Activated CD4-positive, alpha-beta T cell treated with anti-CD3 and anti-CD28 coated beads, Interleukin-2, amount 10 ng/mL, durations not matched to agents 7 days and 5 days (primary cell): ENCODE measurements around the gene OR4K17. TPM values are rescaled to one million over a fixed set of nuclear protein-coding genes. Genes with fewer than 3 reads are reported as not detected.
"Not testable (repeated sequence)": the region's sequence is repeated elsewhere in the genome, so short reads cannot be mapped to it uniquely, and the experiment has no call there.

Experiments used
- CTCF ChIA-PET: fragments of 350-600 bp; sonication (Branson Sonifier 250); formaldehyde crosslinking; loops from one replicate; lab custom pipeline; 2021; ENCODE audit warnings: antibody characterized with exemption; lab: Charles Lee
- POLR2A ChIA-PET: fragments of 350-600 bp; sonication (Branson Sonifier 250); formaldehyde crosslinking; loops from one replicate; lab custom pipeline; 2021; ENCODE audit warnings: antibody characterized with exemption; lab: Charles Lee
- DNase-seq: peaks from one replicate; pipeline ENCODE4 v3.0.0-alpha.2; 2020
- H3K27ac Mint-ChIP-seq: one replicate; pipeline ENCODE4 v1.8.0; 2021; ENCODE audit warnings: mild to moderate bottlenecking, moderate library complexity, mixed read lengths
- H3K27me3 Mint-ChIP-seq: one replicate; pipeline ENCODE4 v1.8.0; 2021; ENCODE audit warnings: mixed read lengths
- H3K36me3 Mint-ChIP-seq: one replicate; pipeline ENCODE4 v1.8.0; 2021; ENCODE audit warnings: low read depth, mixed read lengths
- H3K4me1 Mint-ChIP-seq: one replicate; pipeline ENCODE4 v1.8.0; 2021; ENCODE audit warnings: mixed read lengths
- H3K4me3 Mint-ChIP-seq: one replicate; pipeline ENCODE4 v1.8.0; 2021; ENCODE audit warnings: mild to moderate bottlenecking, moderate library complexity, mixed read lengths
- H3K9me3 Mint-ChIP-seq: one replicate; pipeline ENCODE4 v1.8.0; 2021; ENCODE audit warnings: mixed read lengths
- total RNA-seq, 2 experiments: library from RNA; stranded (reverse); gene quantifications; one replicate each; pipeline ENCODE4 v1.2.3, GENCODE V29; 2021

Gene OR4K17
- total RNA-seq: not detected

GRCh38 chr14:20110438-20110837, at the start of gene OR4K17:
TSS of gene OR4K17 (plus strand) at chr14:20110739. CDS start at chr14:20117500, 6,761 bp downstream.
- ChIA-PET POLR2A (no interaction called here), CTCF (no interaction called here)
- H3K9me3 Mint-ChIP-seq: no peaks in the 10 kb centered on the region
- H3K36me3 Mint-ChIP-seq: no peaks in the 10 kb centered on the region
- DNase-seq: no peak
- H3K4me1 Mint-ChIP-seq: no peaks in the 10 kb centered on the region
- H3K27me3 Mint-ChIP-seq: no peaks in the 10 kb centered on the region
- no peak within 1 kb of the TSS for H3K4me3 Mint-ChIP-seq
- no peak within 1 kb of the TSS for H3K27ac Mint-ChIP-seq

- Mint-ChIP-seq H3K4me3 (no peak overlapping the region), H3K27me3 (peaks cover 3% of the 10 kb centered on the region), H3K9me3 (no peaks in the 10 kb centered on the region), H3K4me1 (no peaks in the 10 kb centered on the region), H3K36me3 (no peaks in the 10 kb centered on the region), H3K27ac (no peak overlapping the region)
- POLR2A ChIA-PET: no interaction called here
- no peak for DNase-seq
- CTCF ChIA-PET: no interaction called here
Observed at GRCh38 chr14:20092050-20092449, 18.5 kb upstream of the OR4K17 start.

GRCh38 chr14:20093442-20093841, 17.1 kb upstream of the OR4K17 start:
- no peaks in the 10 kb centered on the region for H3K36me3 Mint-ChIP-seq
- no peaks in the 10 kb centered on the region for H3K9me3 Mint-ChIP-seq
- no peaks in the 10 kb centered on the region for H3K4me1 Mint-ChIP-seq
- no peak overlapping the region for H3K27ac Mint-ChIP-seq
- ChIA-PET CTCF (no interaction called here), POLR2A (no interaction called here)
- no peak overlapping the region for H3K4me3 Mint-ChIP-seq
- H3K27me3 Mint-ChIP-seq: peaks cover 3% of the 10 kb centered on the region
- no peak for DNase-seq

- CTCF ChIA-PET, H3K27me3 Mint-ChIP-seq, H3K36me3 Mint-ChIP-seq, H3K27ac Mint-ChIP-seq, DNase-seq, H3K4me3 Mint-ChIP-seq, H3K4me1 Mint-ChIP-seq, POLR2A ChIA-PET, H3K9me3 Mint-ChIP-seq: not testable (repeated sequence)
Observed at GRCh38 chr14:20098926-20099770, 11.4 kb upstream of the OR4K17 start.

- Mint-ChIP-seq H3K4me3 (no peak overlapping the region), H3K36me3 (no peaks in the 10 kb centered on the region), H3K4me1 (no peaks in the 10 kb centered on the region), H3K27ac (no peak overlapping the region), H3K9me3 (no peaks in the 10 kb centered on the region), H3K27me3 (no peaks in the 10 kb centered on the region)
- no peak for DNase-seq
- ChIA-PET POLR2A (no interaction called here), CTCF (no interaction called here)
Observed at GRCh38 chr14:20112321-20112720, 1.8 kb downstream of the OR4K17 start.

- Mint-ChIP-seq H3K27ac (no peak overlapping the region), H3K4me1 (no peaks in the 10 kb centered on the region), H3K9me3 (peaks cover 7% of the 10 kb centered on the region), H3K27me3 (no peaks in the 10 kb centered on the region), H3K36me3 (no peaks in the 10 kb centered on the region), H3K4me3 (no peak overlapping the region)
- no peak for DNase-seq
- ChIA-PET CTCF (no interaction called here), POLR2A (no interaction called here)
Observed at GRCh38 chr14:20116748-20117147, 6.2 kb downstream of the OR4K17 start.

- ChIA-PET CTCF (no interaction called here), POLR2A (no interaction called here)
- Mint-ChIP-seq H3K27ac (no peak overlapping the region), H3K27me3 (peaks cover 5% of the 10 kb centered on the region), H3K36me3 (no peaks in the 10 kb centered on the region), H3K4me1 (no peaks in the 10 kb centered on the region), H3K4me3 (no peak overlapping the region), H3K9me3 (peaks cover 7% of the 10 kb centered on the region)
- no peak for DNase-seq
Observed at GRCh38 chr14:20118795-20119194, 8.3 kb downstream of the OR4K17 start.

- no peak for DNase-seq
- H3K4me1 Mint-ChIP-seq: no peaks in the 10 kb centered on the region
- H3K27ac Mint-ChIP-seq: no peak within 1 kb of the TSS
- no peaks in the 10 kb centered on the region for H3K36me3 Mint-ChIP-seq
- ChIA-PET CTCF (no interaction called here), POLR2A (interaction anchor here (0.6 kb wide), 1 partner anchor 194 kb away, joined by 3 read pairs; no protein-coding TSS in a partner anchor)
- no peak within 1 kb of the TSS for H3K4me3 Mint-ChIP-seq
- H3K9me3 Mint-ChIP-seq: no peaks in the 10 kb centered on the region
- peaks cover 20% of the 10 kb centered on the region for H3K27me3 Mint-ChIP-seq
Observed at GRCh38 chr14:20138520-20138919, 28.0 kb downstream of the OR4K17 start, which contains the start of gene OR4N5. TSS of gene OR4N5 (plus strand) at chr14:20138820. CDS start at chr14:20143736, 4,916 bp downstream.

- no peak for DNase-seq
- Mint-ChIP-seq H3K4me3 (no peak overlapping the region), H3K9me3 (no peaks in the 10 kb centered on the region), H3K36me3 (no peaks in the 10 kb centered on the region), H3K27me3 (peaks cover 10% of the 10 kb centered on the region), H3K4me1 (no peaks in the 10 kb centered on the region), H3K27ac (no peak overlapping the region)
- CTCF ChIA-PET: no interaction called here
- POLR2A ChIA-PET: no interaction called here
Observed at GRCh38 chr14:20143911-20144310, 33.4 kb downstream of the OR4K17 start.

GRCh38 chr14:20144820-20145219, 34.3 kb downstream of the OR4K17 start:
- peaks cover 17% of the 10 kb centered on the region for H3K27me3 Mint-ChIP-seq
- POLR2A ChIA-PET: no interaction called here
- no peak overlapping the region for H3K4me3 Mint-ChIP-seq
- CTCF ChIA-PET: no interaction called here
- H3K4me1 Mint-ChIP-seq: no peaks in the 10 kb centered on the region
- no peak for DNase-seq
- H3K27ac Mint-ChIP-seq: no peak overlapping the region
- no peaks in the 10 kb centered on the region for H3K9me3 Mint-ChIP-seq
- no peaks in the 10 kb centered on the region for H3K36me3 Mint-ChIP-seq

GRCh38 chr14:20164462-20164861, 53.9 kb downstream of the OR4K17 start:
- Mint-ChIP-seq H3K4me1 (no peaks in the 10 kb centered on the region), H3K27me3 (peaks cover 6% of the 10 kb centered on the region), H3K36me3 (no peaks in the 10 kb centered on the region), H3K27ac (no peak overlapping the region), H3K4me3 (no peak overlapping the region), H3K9me3 (peaks cover 17% of the 10 kb centered on the region)
- DNase-seq: no peak
- POLR2A ChIA-PET: no interaction called here
- CTCF ChIA-PET: no interaction called here

- H3K36me3 Mint-ChIP-seq: no peaks in the 10 kb centered on the region
- no peak for DNase-seq
- ChIA-PET POLR2A (no interaction called here), CTCF (no interaction called here)
- no peaks in the 10 kb centered on the region for H3K4me1 Mint-ChIP-seq
- H3K4me3 Mint-ChIP-seq: no peak overlapping the region
- H3K27ac Mint-ChIP-seq: no peak overlapping the region
- H3K27me3 Mint-ChIP-seq: peaks cover 4% of the 10 kb centered on the region
- H3K9me3 Mint-ChIP-seq: peaks cover 17% of the 10 kb centered on the region
Observed at GRCh38 chr14:20167091-20167490, 56.6 kb downstream of the OR4K17 start.

- DNase-seq, H3K9me3 Mint-ChIP-seq, H3K4me3 Mint-ChIP-seq, H3K36me3 Mint-ChIP-seq, H3K4me1 Mint-ChIP-seq, H3K27me3 Mint-ChIP-seq, H3K27ac Mint-ChIP-seq, POLR2A ChIA-PET: not testable (repeated sequence)
- CTCF ChIA-PET: interaction anchor here (0.6 kb wide), 2 partner anchors 106 to 1239 kb away, joined by 3 read pairs; no protein-coding TSS in a partner anchor
Observed at GRCh38 chr14:20169852-20170251, 59.3 kb downstream of the OR4K17 start.
